ENCODE results near the gene ARMC2. TPM values are rescaled to one million over a fixed set of nuclear protein-coding genes. Genes with fewer than 3 reads are reported as not detected.

ARMC2 gene
- total and polyA plus RNA-seq, 2 donors (not counting 3 experiments of a cell fraction or from before 2014, with no cell fraction given) = 1.7 to 3.7 TPM

- POLR2A ChIA-PET = no interaction called here
- TF ChIP-seq JUN (IDR thresholded peaks at IDR 0.05; ENCODE audit: borderline replicate concordance, insufficient read depth, insufficient read length, low read depth) (no peak), GATA2 (IDR thresholded peaks at IDR 0.05; ENCODE audit: insufficient read depth, insufficient read length, low read depth, low read length) (no peak), EZH2 (IDR thresholded peaks at IDR 0.05; ENCODE audit: borderline replicate concordance, low read depth, low read length, severe bottlenecking) (no peak), FOS (IDR thresholded peaks at IDR 0.05; ENCODE audit: borderline replicate concordance, insufficient read depth, low read length) (no peak), MAX (IDR thresholded peaks at IDR 0.05; ENCODE audit: insufficient read depth, insufficient read length) (no peak), POLR2A (IDR thresholded peaks at IDR 0.05; ENCODE audit: low read depth, low read length) (no peak), POLR2AphosphoS5 (IDR thresholded peaks at IDR 0.05; ENCODE audit: insufficient read depth, low read depth, low read length) (no peak), CTCF (IDR thresholded peaks at IDR 0.05; ENCODE audit: extremely low read depth in 1 of 2, insufficient read depth in 1 of 2, low read depth in 1 of 2, low read length in 2 of 2) (no peak), MYC (IDR thresholded peaks at IDR 0.05; ENCODE audit: low read depth, low read length) (no peak)
- Histone ChIP-seq H3K27me3 (ENCODE audit: control insufficient read depth in 2 of 2, insufficient read depth in 2 of 2, low read length in 2 of 2) (no peaks in the 10 kb centered on the region), H3K4me2 (ENCODE audit: insufficient read depth, low read length) (no peak overlapping the region), H3K27ac (ENCODE audit: insufficient read depth, low read depth, low read length) (no peak overlapping the region), H4K20me1 (replicated peaks; ENCODE audit: control insufficient read depth, extremely low read depth, insufficient read depth, low read length) (no peaks in the 10 kb centered on the region), H3K4me3 (replicated peaks in 1 of 3; ENCODE audit: insufficient read depth in 1 of 3, low read depth in 1 of 3, low read length in 3 of 3) (no peak overlapping the region), H3K9ac (replicated peaks; ENCODE audit: extremely low read depth, insufficient read depth, low read length) (no peak overlapping the region), H3K36me3 (ENCODE audit: control insufficient read depth in 2 of 2, extremely low read depth in 1 of 2, insufficient read depth in 2 of 2, low read length in 2 of 2) (no peaks in the 10 kb centered on the region), H3K4me1 (ENCODE audit: control insufficient read depth, extremely low read depth, insufficient read depth, low read length) (no peaks in the 10 kb centered on the region), H3K9me1 (replicated peaks; ENCODE audit: control insufficient read depth, extremely low read depth, insufficient read depth, low read length) (no peaks in the 10 kb centered on the region), H3K79me2 (ENCODE audit: control insufficient read depth, insufficient read depth, low read length) (no peaks in the 10 kb centered on the region), H3K9me3 (replicated peaks; ENCODE audit: control insufficient read depth, insufficient read depth, low read length) (no peaks in the 10 kb centered on the region), H2AFZ (ENCODE audit: low read depth, low read length) (no peak overlapping the region)
- intact Hi-C loops (cut with micrococcal nuclease) = no loop called here
- CTCF ChIA-PET = interaction anchor here (1.3 to 1.7 kb wide), 2 partner anchors 9 to 10 kb away, joined by 3 read pairs; no protein-coding TSS in a partner anchor
- DNase-seq (ENCODE audit: low read depth, low spot score) (no peak), FAIRE-seq (no peak)
- no TSS peak for BruUV-seq (replicated peaks)
- dilution Hi-C loops (cut with MboI; ENCODE audit: extremely low pct_ligation_motif_present, low sequenced_read_pairs) = no loop called here
Observed at GRCh38 chr6:108945681-108946159, 97.5 kb downstream of the ARMC2 start.
